ENCODE results near the gene RSF1.
A peak's percentile ranks its signal among the peaks of the same experiment; 100 is the strongest.

Gene RSF1

GRCh38 chr11:77800449-77800848, 20.1 kb downstream of the RSF1 start:
- DNase-seq: no peak

- DNase-seq: no peak
Measured at GRCh38 chr11:77799338-77799737, 21.2 kb downstream of the RSF1 start.

- no peak for DNase-seq
Measured at GRCh38 chr11:77793972-77794371, 26.6 kb downstream of the RSF1 start.

GRCh38 chr11:77791301-77791700, 29.2 kb downstream of the RSF1 start:
- DNase-seq: no peak

GRCh38 chr11:77789731-77790476, 30.6 kb downstream of the RSF1 start:
- DNase-seq: no peak

- no peak for DNase-seq
Measured at GRCh38 chr11:77789061-77789730, 31.3 kb downstream of the RSF1 start.

- DNase-seq: no peak
Measured at GRCh38 chr11:77784572-77784971, 36.0 kb downstream of the RSF1 start.

GRCh38 chr11:77783025-77783424, 37.5 kb downstream of the RSF1 start:
- DNase-seq: no peak

GRCh38 chr11:77779935-77780334, 40.6 kb downstream of the RSF1 start:
- no peak for DNase-seq

GRCh38 chr11:77778549-77778948, 42.0 kb downstream of the RSF1 start:
- DNase-seq: no peak

- no peak for DNase-seq
Measured at GRCh38 chr11:77778118-77778517, 42.4 kb downstream of the RSF1 start.

- DNase-seq: peak; percentile 4 to 15
Measured at GRCh38 chr11:77776455-77776854, 44.1 kb downstream of the RSF1 start.

GRCh38 chr11:77775936-77776335, 44.6 kb downstream of the RSF1 start:
- no peak for DNase-seq

- DNase-seq: no peak
Measured at GRCh38 chr11:77771135-77771534, 49.4 kb downstream of the RSF1 start.

GRCh38 chr11:77770629-77771028, 49.9 kb downstream of the RSF1 start:
- no peak for DNase-seq

- no peak for DNase-seq
Measured at GRCh38 chr11:77762426-77762825, 58.1 kb downstream of the RSF1 start.

GRCh38 chr11:77761491-77761890, 59.0 kb downstream of the RSF1 start:
- DNase-seq: no peak

GRCh38 chr11:77758331-77758730, 62.2 kb downstream of the RSF1 start:
- DNase-seq: no peak

- DNase-seq: no peak
Measured at GRCh38 chr11:77753230-77753629, 67.3 kb downstream of the RSF1 start.

GRCh38 chr11:77752516-77752915, 68.0 kb downstream of the RSF1 start:
- no peak for DNase-seq

GRCh38 chr11:77750394-77751156, 69.9 kb downstream of the RSF1 start:
- DNase-seq: no peak

- no peak for DNase-seq
Measured at GRCh38 chr11:77749232-77749631, 71.3 kb downstream of the RSF1 start.

GRCh38 chr11:77748266-77748665, 72.3 kb downstream of the RSF1 start:
- no peak for DNase-seq
